ENCODE measurements around the gene SEZ6L.

SEZ6L gene

GRCh38 chr22:26357813-26358212 is 188.6 kb downstream of the SEZ6L start:
- intact Hi-C loops (cut with DNase I) = no loop called here
- no peak for DNase-seq

DNA sequence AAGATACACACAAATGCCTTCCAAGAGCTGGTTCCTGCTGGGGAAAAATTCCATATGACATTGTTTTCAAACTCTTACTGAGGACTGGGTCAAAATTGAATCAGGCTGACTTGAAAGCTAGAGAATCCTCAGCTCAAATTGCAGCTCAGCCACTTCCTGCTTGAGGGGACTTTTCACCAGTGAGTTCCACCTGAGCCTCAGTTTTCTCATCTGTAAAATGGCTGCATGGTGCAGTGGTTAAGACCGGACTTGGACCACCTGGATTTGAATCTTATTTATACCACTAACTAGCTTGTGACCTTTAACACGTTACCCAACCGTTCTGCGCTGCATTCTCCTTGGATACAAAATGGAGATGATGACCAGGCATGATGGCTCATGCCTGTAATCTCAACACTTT is 189.9 kb downstream of the SEZ6L start:
- no peak for DNase-seq
- intact Hi-C loops (cut with DNase I) = no loop called here

DNA sequence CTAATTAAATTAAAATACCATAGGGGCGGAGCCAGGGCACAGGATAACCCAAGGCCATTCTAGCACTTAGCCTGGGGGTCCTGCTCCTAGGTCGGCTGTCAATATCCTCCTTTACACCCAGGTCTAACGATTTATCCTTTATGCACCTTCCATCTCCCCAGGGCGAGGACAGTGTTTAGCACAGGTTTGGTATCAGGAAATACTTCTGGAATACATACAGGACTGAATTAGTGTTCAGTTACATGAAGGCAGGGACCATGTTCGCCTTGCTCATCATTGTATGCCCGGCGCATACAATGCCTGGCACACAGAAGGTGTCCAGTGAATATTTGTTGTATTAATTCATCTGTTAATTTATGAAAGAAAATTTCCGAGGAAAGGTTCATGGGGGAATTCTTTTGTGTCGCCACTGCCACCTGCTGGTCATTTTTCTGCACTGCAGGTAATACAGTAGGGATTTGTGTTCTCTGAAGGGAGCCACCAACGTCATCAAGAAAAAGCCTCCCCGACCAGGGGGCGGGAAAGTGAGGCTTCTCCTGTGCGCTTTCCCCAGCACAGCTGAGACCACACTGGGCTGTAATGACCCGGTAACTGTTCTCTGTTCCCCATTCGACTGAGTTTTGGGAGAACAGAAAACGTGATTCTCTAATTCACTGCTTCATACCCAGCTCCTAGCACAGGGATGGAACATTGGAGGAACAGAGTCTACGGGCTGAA is 191.1 kb downstream of the SEZ6L start:
- DNase-seq = peak; percentile 12 to 89 (median 73)

DNA sequence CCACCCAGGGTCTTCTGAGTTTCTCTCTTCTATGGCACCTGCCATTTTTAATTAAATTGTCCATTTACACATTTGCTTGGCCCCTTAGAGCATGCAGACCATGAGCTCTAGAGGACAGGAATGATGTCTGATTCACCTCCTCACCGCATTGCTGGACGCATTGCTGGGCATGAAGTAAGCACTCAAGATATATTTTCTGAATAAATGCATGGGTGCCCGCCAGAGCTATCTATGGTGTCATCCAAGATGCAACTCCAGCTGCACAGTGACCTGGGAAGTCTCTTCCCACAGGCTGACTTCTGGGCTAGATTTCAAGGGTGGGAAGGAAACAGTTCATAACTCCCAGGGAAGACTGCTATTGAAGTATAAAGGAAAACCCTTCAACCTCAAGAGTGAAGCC is 193.2 kb downstream of the SEZ6L start:
- no peak for DNase-seq
- intact Hi-C loops (cut with DNase I) = no loop called here

More for the DNA sequence above, 191.1 kb downstream of the SEZ6L start:
- intact Hi-C loops (cut with DNase I) = no loop called here

DNA sequence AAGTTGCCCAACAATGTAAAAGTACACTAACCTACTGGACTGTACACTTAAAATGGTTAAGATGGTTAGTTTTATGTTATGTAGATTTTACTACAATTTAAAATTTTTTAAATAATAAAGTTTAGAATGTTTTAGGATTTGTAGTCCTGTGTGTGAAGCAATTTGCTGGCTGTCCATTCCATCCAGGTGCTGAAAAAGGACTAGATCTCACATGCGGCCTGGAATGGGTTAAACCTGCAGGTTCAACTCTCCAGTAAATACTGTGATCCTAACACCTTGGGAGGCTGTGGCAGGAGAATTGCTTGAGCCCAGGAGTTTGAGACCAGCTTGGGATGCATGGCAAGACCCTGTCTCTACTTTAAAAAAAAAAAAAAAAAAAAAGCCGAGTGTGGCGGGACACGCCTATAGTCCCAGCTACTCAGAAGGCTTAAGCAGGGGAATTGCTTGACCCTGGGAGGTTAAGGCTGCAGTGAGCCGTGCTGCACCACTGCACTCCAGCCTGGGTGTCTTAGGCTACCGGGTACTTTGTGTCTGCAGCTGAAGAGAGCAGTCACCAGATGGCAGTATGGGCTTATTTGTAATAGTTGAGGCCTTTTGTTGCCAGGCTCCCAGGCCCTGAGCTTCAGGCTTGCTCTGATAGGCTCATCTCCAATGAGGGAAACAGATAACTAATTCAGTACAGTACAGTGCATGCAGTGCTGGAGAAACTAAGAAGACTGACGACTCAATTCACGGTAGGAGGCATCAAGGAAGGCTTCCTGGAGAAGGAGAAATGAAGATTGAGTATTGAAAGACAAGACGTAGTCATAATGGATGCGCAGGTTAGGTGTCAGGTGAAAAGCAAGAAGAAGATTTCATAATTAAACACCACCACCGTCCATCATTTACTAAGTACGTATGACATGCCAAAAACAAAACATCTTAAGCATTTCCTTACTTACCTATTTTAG is 195.1 kb downstream of the SEZ6L start:
- intact Hi-C loops (cut with DNase I) = no loop called here
- DNase-seq = peak; percentile 7 to 85 (median 61)

DNA sequence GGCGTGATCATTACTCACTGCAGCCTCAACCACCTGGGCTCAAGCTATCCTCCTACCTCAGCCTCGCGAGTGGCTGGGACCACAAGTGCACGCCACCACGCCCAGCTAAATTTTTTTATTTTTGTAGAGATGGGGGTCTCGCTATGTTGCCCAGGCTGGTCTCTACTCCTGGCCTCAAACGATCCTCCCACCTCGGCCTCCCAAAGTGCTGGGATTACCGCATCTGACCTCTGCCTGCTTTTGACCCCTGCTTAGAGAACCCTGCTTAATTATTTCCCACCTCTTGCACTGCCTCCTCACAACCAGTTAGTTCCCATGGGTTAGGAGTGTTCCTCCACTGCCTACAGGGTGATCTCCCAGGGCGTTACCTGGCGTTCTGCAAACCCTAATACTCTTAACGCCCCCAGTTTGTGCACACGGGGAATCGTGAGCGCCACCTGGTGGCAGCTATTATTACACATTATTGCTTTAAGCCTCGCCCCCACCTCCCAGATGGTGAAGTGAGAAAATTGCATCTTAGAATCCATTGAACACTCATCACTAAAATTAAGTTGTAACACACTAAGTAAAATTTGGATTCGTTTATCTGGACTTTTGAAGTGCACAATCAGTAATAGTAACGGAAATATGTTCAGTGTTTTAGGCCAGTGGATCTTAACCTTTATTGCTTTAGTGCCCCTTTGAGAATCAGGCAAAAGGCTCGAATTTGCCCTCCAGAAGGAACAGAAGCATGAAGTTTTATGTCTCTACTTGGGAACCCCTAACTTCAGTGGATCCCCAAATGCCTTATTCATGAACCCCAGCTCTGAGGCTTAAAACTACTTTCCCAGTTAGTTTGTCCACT is 198.4 kb downstream of the SEZ6L start:
- DNase-seq = peak in 33 of 42 donors; percentile 11 to 72 (median 41)
- intact Hi-C loops (cut with DNase I) = no loop called here

- no peak for DNase-seq
- intact Hi-C loops (cut with DNase I) = no loop called here
Observed at GRCh38 chr22:26372890-26373289, 203.6 kb downstream of the SEZ6L start.

DNA sequence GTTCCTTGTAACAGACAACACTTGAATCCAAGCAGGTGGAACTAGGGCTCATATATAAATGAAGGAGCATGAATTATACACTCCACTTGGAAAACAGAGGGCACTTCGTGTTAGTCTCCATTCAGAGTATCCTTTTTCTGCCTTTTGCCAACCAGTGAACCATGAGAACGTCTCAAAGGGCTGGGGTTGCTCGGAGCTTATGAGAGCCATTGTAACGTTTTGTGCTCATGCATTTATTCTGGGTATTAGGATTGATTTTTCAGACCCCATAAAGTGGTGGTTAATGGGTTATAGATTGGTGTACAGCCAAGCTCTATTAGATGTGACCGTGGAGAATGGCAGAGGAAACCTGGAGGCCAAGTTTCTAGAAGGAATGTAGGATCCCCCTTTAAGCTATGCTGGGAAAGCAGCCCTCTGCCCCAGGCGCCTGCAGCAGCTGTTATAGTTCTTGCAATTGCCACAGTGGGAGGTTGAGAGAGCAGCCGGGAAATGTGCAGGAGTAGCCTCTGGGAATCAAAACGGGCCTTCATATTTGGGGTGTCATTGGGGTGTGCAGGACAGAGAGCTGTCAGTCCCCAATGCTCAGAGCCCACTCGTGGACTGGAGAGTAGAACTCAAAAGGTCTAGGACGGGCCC is 205.2 kb downstream of the SEZ6L start:
- intact Hi-C loops (cut with DNase I) = no loop called here
- no peak for DNase-seq

- intact Hi-C loops (cut with DNase I) = no loop called here
- peak in 40 of 42 donors; percentile 6 to 87 (median 54) for DNase-seq
Observed at GRCh38 chr22:26377170-26377830, 208.0 kb downstream of the SEZ6L start.

GRCh38 chr22:26380072-26380830 is 211.0 kb downstream of the SEZ6L start:
- no peak for DNase-seq
- intact Hi-C loops (cut with DNase I) = no loop called here

GRCh38 chr22:26382782-26383181 is 213.5 kb downstream of the SEZ6L start:
- intact Hi-C loops (cut with DNase I) = no loop called here
- no peak for DNase-seq

GRCh38 chr22:26383968-26384556 is 214.8 kb downstream of the SEZ6L start:
- no peak for DNase-seq
- intact Hi-C loops (cut with DNase I) = no loop called here

GRCh38 chr22:26385164-26385563 is 215.9 kb downstream of the SEZ6L start:
- intact Hi-C loops (cut with DNase I) = no loop called here
- no peak for DNase-seq

DNA sequence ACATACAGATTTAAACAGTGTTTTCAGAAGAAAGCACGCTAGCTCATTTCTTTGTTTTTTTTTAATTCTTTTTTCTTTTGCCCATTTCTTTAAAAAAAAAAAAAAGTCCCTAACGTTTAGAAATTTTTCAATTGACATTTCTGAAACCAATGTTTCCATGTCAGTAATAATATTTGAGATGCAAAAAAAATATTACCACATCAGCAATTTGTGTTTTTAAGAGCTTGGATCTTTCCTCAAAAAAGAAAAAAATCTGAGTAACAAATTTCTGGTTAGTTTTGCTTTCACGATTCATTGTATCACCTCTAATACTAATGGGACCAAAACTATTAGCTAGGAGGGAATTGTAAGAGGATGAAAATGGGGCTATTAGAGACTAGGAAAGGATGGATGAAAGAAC is 219.9 kb downstream of the SEZ6L start:
- DNase-seq = no peak
- intact Hi-C loops (cut with DNase I) = no loop called here

- intact Hi-C loops (cut with DNase I) = no loop called here
- DNase-seq = no peak
Observed at GRCh38 chr22:26391091-26391490, 221.8 kb downstream of the SEZ6L start.

GRCh38 chr22:26391623-26392022 is 222.4 kb downstream of the SEZ6L start:
- DNase-seq = no peak
- intact Hi-C loops (cut with DNase I) = no loop called here

- no peak for DNase-seq
- intact Hi-C loops (cut with DNase I) = no loop called here
Observed at GRCh38 chr22:26393929-26394328, 224.7 kb downstream of the SEZ6L start.

Data from head of caudate nucleus (tissue), 42 donors.